NCI-H128 (cell line): ENCODE results near the gene YWHAQ.
"Not testable (repeated sequence)": the region's sequence is repeated elsewhere in the genome, so short reads cannot be mapped to it uniquely, and the experiment has no call there.

Experiments
- DNase-seq: peaks from one replicate; lab custom pipeline; 2025; ENCODE audit not compliant: unreplicated experiment; lab: John Stamatoyannopoulos, UW

YWHAQ gene

GRCh38 chr2:9594366-9595054, 36.3 kb downstream of the YWHAQ start:
- DNase-seq = no peak

DNA sequence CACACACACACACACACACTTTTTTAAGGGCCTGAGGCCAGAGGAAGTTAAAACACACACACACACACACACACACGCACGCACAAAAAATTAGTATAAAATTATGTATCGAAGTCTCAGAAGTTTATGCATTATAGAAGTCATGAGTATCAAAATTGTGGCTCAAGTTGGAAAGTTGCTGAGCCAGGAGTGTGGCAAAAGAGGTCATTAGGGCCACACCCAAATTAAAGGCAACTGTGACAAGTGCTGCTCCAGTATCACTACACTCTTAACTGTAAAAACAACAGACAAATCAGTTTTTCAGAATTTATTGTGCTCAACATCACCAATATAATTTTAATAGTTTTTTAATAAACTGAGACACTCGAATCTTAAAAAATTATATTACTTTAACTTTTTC, 36.9 kb downstream of the YWHAQ start:
- no peak for DNase-seq

GRCh38 chr2:9592699-9593098, 38.1 kb downstream of the YWHAQ start:
- no peak for DNase-seq

- no peak for DNase-seq
Measured at GRCh38 chr2:9590641-9591040, 40.2 kb downstream of the YWHAQ start.

GRCh38 chr2:9586465-9586864, 44.3 kb downstream of the YWHAQ start:
- no peak for DNase-seq

DNA sequence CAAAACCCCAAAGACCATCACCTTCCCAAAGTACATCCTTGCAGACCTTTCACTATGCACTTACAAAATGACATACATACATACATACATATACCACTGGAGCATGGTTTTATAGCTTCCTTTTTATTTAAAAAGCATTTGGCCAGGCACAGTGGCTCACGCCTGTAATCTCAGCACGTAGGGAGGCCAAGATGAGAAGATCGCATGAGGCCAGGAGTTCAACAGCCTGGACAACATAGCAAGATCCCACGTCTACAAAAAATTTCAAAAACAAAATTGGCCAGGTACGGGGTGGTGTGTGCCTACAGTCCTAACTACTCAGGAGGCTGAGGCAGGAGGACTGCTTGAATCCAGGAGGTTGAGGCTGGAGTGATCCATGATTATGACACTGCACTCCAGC, 45.3 kb downstream of the YWHAQ start:
- DNase-seq = no peak

DNA sequence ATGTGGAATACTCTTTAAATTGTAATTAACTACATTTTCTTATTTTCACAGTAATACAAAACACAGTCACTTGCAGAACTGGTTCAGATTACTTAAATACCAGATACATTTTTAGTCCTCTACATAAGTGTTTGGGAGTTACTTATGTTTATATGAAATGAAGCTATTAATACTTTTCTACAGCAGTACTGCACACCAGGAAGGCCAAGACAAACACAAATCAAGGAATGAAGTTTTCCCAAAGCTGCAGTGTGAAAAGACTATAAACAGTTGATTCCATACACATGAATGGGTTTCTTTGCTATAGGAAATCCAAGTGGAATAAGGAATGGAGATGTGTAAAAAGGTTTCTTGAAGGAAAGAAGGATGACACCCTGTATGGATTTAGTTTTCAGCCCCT, 45.9 kb downstream of the YWHAQ start:
- not testable (repeated sequence) for DNase-seq

DNA sequence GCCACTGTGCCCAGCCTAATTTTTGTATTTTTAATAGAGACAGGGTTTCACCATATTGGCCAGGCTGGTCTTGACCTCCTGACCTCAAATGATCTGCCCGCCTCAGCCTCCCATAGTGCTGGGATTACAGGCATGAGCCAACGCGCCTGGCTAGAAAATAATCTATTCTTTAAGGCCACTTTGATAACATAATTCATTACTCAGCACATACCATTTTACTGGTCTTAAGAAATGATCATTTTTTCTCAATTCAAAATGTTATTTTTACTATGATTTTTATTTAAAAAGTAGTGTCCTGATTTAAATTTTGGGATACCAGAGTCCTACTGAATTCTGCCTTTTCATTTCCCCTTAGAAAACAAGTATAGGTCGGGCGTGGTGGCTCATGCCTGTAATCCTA, 48.2 kb downstream of the YWHAQ start:
- no peak for DNase-seq

DNA sequence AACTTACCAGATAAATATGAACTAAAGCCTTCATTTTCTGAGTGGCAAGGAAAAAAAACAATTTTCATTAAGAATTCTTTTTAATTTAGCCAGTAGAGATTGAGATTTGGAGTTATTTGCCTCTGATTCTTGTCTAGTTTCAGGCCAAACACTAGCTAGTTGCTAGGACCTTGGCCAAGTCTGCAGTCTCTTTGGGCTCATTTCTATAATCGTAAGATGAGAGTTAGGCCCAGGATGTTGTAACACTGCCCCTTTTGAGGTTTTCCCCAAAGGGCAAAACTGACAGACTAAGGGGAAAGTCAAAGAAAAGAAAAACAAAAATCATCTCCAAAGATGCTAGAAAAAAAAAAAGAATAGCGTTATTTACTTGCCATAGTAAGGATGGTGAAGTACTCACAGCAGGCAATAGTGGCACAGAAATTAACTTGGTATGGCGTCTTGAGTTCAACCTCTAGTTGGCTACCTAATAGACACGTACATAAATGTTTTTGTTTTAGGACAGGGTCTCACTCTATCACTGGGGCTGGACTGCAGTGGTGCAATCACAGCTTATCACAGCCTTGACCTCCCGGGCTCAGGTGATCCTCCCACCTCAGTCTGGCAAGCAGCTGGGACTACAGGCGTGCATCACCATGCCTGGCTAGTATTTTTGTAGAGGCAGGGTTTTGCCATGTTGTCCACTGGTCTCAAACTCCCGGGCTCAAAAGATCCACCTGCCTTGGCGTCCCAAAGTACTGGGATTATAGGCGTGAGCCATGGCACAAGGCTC, 52.1 kb downstream of the YWHAQ start:
- no peak for DNase-seq

DNA sequence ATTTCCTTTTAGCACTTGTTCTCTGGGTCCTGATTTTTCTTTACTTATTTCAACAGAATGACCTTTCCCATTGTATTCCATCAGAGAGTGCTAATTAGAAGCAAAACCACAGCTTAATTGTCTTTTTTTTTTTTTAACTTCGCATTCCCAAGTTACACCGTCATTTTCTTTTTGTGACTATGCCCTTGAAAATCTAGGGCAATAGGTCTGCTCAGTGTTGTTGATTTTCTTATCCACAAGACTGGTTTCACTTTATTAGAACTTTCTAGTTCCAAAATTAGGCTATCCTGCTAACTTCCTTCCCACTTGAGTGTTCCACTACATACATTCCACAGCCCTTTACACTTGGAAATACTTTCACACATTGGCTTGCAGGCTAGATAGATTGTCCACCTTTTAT, 56.5 kb downstream of the YWHAQ start:
- DNase-seq = no peak

DNA sequence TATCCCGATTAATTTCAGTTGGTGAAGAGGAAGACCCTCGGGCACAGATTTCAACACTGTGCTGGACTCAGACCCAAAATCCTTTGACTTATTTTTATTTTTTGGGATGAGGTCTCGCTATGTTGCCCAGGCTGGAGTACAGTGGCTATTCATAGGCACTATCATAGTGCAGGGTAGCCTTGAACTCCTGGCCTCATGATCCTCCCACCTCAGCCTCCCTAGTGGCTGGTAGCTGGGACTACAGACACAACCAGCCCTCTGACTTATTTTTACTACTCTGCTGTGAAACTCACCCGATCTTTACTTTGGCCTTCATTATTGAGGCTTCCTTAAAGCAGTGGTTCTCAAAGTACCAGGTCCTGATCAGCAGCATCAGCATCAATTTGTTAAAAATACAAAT, 57.0 kb downstream of the YWHAQ start:
- DNase-seq = no peak

DNA sequence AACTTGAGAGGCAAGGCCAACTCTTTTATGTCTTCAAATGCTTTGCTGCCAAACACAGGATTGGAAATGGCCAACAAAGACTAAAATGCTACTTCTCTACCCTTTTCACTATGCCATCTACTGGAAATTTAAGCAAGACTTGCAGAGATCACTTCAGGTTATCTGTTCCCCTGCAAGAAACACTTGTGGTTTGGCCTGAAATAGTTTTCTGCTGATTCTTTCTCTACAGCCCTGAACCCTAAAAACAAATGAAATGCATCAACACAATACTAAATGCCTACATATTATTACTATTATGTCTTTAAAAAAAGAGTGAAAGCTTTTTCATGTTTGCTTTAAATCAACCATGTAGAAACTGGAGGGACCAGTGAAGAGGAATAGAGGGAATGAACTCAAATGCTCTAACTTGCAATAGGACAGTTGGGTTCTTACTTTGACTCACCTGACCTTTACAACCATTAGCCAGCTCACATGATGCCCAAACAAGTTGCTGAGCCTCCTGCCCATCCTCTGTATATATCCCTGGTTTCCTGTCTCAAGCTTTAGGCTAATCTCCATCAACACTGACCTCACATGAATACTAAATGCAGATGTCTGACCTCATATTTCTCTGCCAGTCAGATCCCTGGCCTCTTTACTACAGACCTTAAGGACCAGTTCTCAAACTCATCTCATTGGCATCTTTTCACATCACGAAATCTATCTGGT, 57.6 kb downstream of the YWHAQ start:
- no peak for DNase-seq

- DNase-seq = no peak
Measured at GRCh38 chr2:9570182-9571060, 60.4 kb downstream of the YWHAQ start.

DNA sequence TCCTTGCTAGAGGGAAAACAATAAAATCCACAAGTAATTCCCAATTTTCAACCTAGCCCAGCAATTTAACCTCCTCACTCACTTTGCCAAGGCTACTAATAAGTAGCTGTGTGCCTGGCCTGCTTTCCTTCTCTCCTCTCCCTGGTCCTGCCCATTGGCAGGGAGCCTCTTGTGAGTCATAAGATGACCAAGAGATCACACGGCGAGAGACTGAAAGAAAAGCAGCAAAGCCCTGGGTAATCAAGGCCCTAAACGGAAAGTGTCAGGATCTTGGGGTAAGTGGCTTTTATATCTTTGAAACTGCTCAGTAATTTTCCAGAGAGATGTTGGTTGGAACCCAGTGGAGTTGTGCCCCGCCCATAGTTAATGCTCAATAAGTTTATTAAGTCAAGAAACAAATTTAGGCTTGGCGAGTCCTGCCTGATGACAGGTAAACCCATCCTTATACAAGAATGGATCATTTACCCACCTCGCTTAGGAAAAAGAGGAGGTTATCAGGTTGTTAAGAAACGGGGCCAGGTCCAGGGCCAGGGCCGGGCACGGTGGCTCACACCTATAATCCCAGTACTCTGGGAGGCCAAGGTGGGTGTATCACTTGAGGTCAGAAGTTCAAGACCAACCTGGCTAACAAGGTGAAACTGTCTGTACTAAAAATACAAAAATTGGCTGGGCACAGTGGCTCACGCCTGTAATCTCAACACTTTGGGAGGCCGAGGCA, 65.2 kb downstream of the YWHAQ start:
- no peak for DNase-seq

- DNase-seq = no peak
Measured at GRCh38 chr2:9560628-9561027, 70.2 kb downstream of the YWHAQ start.

DNA sequence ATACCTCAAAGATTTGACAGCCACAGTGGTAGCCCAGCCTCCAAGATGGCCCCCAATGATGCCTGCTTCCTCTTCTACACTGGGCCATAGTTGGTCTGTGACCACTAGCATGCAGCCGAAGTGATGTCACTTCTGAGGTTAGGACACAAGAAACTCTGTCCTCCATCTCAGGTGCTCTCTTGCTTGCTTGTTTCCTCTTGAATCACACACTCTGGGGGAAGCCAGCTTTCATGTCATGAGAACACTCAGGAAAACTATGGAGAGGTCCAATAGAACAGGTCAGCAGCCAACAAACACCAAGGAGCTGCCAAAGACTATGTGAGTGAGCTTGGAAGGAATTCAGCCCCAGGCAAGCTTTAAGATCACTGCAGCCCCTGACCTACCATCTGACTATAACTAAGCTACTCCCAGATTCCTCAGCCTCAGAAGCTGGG, 71.8 kb downstream of the YWHAQ start:
- DNase-seq = no peak

GRCh38 chr2:9556121-9556743, 74.6 kb downstream of the YWHAQ start:
- no peak for DNase-seq

- DNase-seq = peak; percentile 89
Measured at GRCh38 chr2:9555297-9556120, 75.3 kb downstream of the YWHAQ start, which contains the start of gene ADAM17. Gene ADAM17 (minus strand): TSS chr2:9555830. CDS start chr2:9555605, 225 bp downstream.

DNA sequence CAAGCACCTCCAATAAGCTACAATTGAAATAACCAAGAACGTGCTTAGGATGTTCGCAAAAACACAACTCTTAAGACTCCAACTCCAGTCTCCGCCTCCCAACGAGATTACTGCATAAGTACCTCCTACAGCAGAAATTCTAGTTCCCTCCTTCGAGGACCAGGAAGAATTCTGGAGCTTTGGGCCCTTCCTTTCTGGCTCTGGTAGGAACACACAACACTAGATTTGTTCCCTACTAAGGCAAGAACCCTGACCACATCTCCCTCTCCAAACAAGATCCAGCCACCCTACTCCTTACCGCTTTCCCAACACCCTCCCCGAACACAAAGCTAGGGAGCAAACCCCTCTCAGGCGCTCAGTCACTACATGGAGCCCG, 75.9 kb downstream of the YWHAQ start:
- DNase-seq = no peak
